GM18508 (cell line): Measurements from ENCODE around the gene SORCS1.
A peak's percentile ranks its signal among the peaks of the same experiment; 100 is the strongest.
"Not testable (repeated sequence)": the region's sequence is repeated elsewhere in the genome, so short reads cannot be mapped to it uniquely, and the experiment has no call there.

Source experiments
- ATAC-seq: cut with Tn5 transposase; IDR thresholded peaks from one replicate; pipeline ENCODE4 v1.9.1; 2021; ENCODE audit warnings: moderate number of reproducible peaks; ENCODE audit not compliant: insufficient read depth, unreplicated experiment

The SORCS1 gene

GRCh38 chr10:107056182-107056581 lies 108.3 kb downstream of the SORCS1 start:
- ATAC-seq = no peak

GRCh38 chr10:107054469-107055156 lies 109.9 kb downstream of the SORCS1 start:
- ATAC-seq = peak; percentile 46

- no peak for ATAC-seq
These were observed 112.7 kb downstream of the SORCS1 start for GRCh38 chr10:107051769-107052168.

- ATAC-seq = no peak
These were observed 121.0 kb downstream of the SORCS1 start for GRCh38 chr10:107043461-107043860.

GRCh38 chr10:107037192-107038122 lies 127.0 kb downstream of the SORCS1 start:
- ATAC-seq = no peak

GRCh38 chr10:107033799-107034422 lies 130.6 kb downstream of the SORCS1 start:
- no peak for ATAC-seq

GRCh38 chr10:107032700-107033401 lies 131.7 kb downstream of the SORCS1 start:
- no peak for ATAC-seq

GRCh38 chr10:107031931-107032699 lies 132.4 kb downstream of the SORCS1 start:
- no peak for ATAC-seq

- ATAC-seq = no peak
These were observed 136.3 kb downstream of the SORCS1 start for GRCh38 chr10:107028236-107028635.

- ATAC-seq = no peak
These were observed 138.8 kb downstream of the SORCS1 start for GRCh38 chr10:107025676-107026075.

- ATAC-seq = not testable (repeated sequence)
These were observed 140.5 kb downstream of the SORCS1 start for GRCh38 chr10:107024033-107024432.

- ATAC-seq = no peak
These were observed 141.7 kb downstream of the SORCS1 start for GRCh38 chr10:107022600-107023354.

GRCh38 chr10:107019154-107019553 lies 145.4 kb downstream of the SORCS1 start:
- no peak for ATAC-seq

- no peak for ATAC-seq
These were observed 151.1 kb downstream of the SORCS1 start for GRCh38 chr10:107013258-107014006.

GRCh38 chr10:107011992-107012391 lies 152.5 kb downstream of the SORCS1 start:
- no peak for ATAC-seq

- no peak for ATAC-seq
These were observed 153.4 kb downstream of the SORCS1 start for GRCh38 chr10:107011105-107011504.

- ATAC-seq = no peak
These were observed 154.0 kb downstream of the SORCS1 start for GRCh38 chr10:107010531-107010930.

- ATAC-seq = no peak
These were observed 160.1 kb downstream of the SORCS1 start for GRCh38 chr10:107004362-107004761.
